Measurements from ENCODE around the gene MTUS2. TPM values are rescaled to one million over a fixed set of nuclear protein-coding genes. Genes with fewer than 3 reads are reported as not detected.

MTUS2 gene
- polyA plus RNA-seq, 1 donor from 2014 or later: 4.4 TPM

- no peak overlapping the region for H3K9ac ChIP-seq (ENCODE audit: low read length)
- H3K79me2 ChIP-seq (replicated peaks; ENCODE audit: insufficient read depth, low read length): no peaks in the 10 kb centered on the region
- H3K4me2 ChIP-seq (ENCODE audit: low read length): no peak overlapping the region
- no peaks in the 10 kb centered on the region for H3K9me2 ChIP-seq (ENCODE audit: insufficient read depth, low read length)
- H3K4me3 ChIP-seq (ENCODE audit: low read length): no peak overlapping the region
- H3K36me3 ChIP-seq (ENCODE audit: insufficient read depth, low read length): no peaks in the 10 kb centered on the region
- no peak overlapping the region for H3K27ac ChIP-seq (ENCODE audit: low read length)
- H3K9me3 ChIP-seq (ENCODE audit: low read length): no peaks in the 10 kb centered on the region
- no peaks in the 10 kb centered on the region for H3F3A ChIP-seq (ENCODE audit: insufficient read depth, low read length, poor library complexity, severe bottlenecking)
- TF ChIP-seq EP300 (conservative IDR thresholded peaks at IDR 0.05; ENCODE audit: poor library complexity, severe bottlenecking) (no peak), CTCF (IDR thresholded peaks at IDR 0.05; ENCODE audit: poor library complexity, severe bottlenecking) (no peak), REST (IDR thresholded peaks at IDR 0.05; ENCODE audit: borderline replicate concordance) (no peak), RAD21 (conservative IDR thresholded peaks at IDR 0.05) (no peak)
- no peaks in the 10 kb centered on the region for H3K27me3 ChIP-seq (ENCODE audit: insufficient read depth, low read depth, low read length)
- H4K20me1 ChIP-seq (ENCODE audit: insufficient read depth): no peaks in the 10 kb centered on the region
- H2AFZ ChIP-seq (ENCODE audit: low read depth, low read length): no peak overlapping the region
Measured at GRCh38 chr13:29050719-29051118, 230.6 kb downstream of the MTUS2 start.

- no peaks in the 10 kb centered on the region for H3F3A ChIP-seq (ENCODE audit: insufficient read depth, low read length, poor library complexity, severe bottlenecking)
- no peak for TF ChIP-seq POLR2AphosphoS5 (IDR thresholded peaks at IDR 0.05)
- TF ChIP-seq TAF1 (IDR thresholded peaks at IDR 0.05; ENCODE audit: low read depth): no peak
- TF ChIP-seq CTCF (IDR thresholded peaks at IDR 0.05; ENCODE audit: poor library complexity, severe bottlenecking): no peak
- TF ChIP-seq EP300 (conservative IDR thresholded peaks at IDR 0.05; ENCODE audit: poor library complexity, severe bottlenecking): no peak
- TF ChIP-seq REST (IDR thresholded peaks at IDR 0.05; ENCODE audit: borderline replicate concordance): no peak
- TF ChIP-seq MXI1 (conservative IDR thresholded peaks at IDR 0.05; ENCODE audit: poor library complexity, severe bottlenecking): no peak
- TF ChIP-seq RAD21 (conservative IDR thresholded peaks at IDR 0.05): no peak
- TF ChIP-seq EZH2 (IDR thresholded peaks at IDR 0.05; ENCODE audit: borderline replicate concordance, insufficient read depth, low read length, poor library complexity, severe bottlenecking): no peak
- TF ChIP-seq SMC3 (conservative IDR thresholded peaks at IDR 0.05; ENCODE audit: poor library complexity): no peak
- H3K27ac ChIP-seq (ENCODE audit: low read length): no peak overlapping the region
- H3K9ac ChIP-seq (ENCODE audit: low read length): no peak overlapping the region
- no peak overlapping the region for H3K4me2 ChIP-seq (ENCODE audit: low read length)
- no peak overlapping the region for H3K4me3 ChIP-seq (ENCODE audit: low read length)
- H2AFZ ChIP-seq (ENCODE audit: low read depth, low read length): no peak overlapping the region
- no peaks in the 10 kb centered on the region for H3K36me3 ChIP-seq (ENCODE audit: insufficient read depth, low read length)
- no peaks in the 10 kb centered on the region for H3K9me3 ChIP-seq (ENCODE audit: low read length)
- no peaks in the 10 kb centered on the region for H4K20me1 ChIP-seq (ENCODE audit: insufficient read depth)
- no peaks in the 10 kb centered on the region for H3K27me3 ChIP-seq (ENCODE audit: insufficient read depth, low read depth, low read length)
- no peaks in the 10 kb centered on the region for H3K79me2 ChIP-seq (replicated peaks; ENCODE audit: insufficient read depth, low read length)
- H3K9me2 ChIP-seq (ENCODE audit: insufficient read depth, low read length): no peaks in the 10 kb centered on the region
Measured at GRCh38 chr13:29059800-29060199, 239.7 kb downstream of the MTUS2 start.

Data from neural cell (in vitro differentiated cells).